HEK293 (cell line): ENCODE measurements around the gene RGS6.

Experiments used
- CTCF ChIA-PET: fragments of 350-600 bp; formaldehyde crosslinking; extraction: SDS; loops from one replicate; lab custom pipeline; 2021; ENCODE audit warnings: antibody characterized with exemption; lab: Yijun Ruan, JAX
- POLR2A ChIA-PET: fragments of 300-600 bp; formaldehyde crosslinking; extraction: SDS; loops from one replicate; lab custom pipeline; 2020; ENCODE audit warnings: antibody characterized with exemption, inconsistent platforms; lab: Yijun Ruan, JAX
- H3K27ac ChIP-seq: fragments of 200-500 bp; sonication (Bioruptor generic); 2 replicates; pipeline ENCODE4 v1.5.1; 2014; ENCODE audit warnings: low read depth, low read length, control low read depth, inconsistent platforms; ENCODE audit errors: extremely low read depth
- H3K36me3 ChIP-seq, 2 experiments: fragments of 200-500 bp in 1 of 2; sonication (Bioruptor generic) in 1 of 2; 1 replicate in 1 of 2; 2 replicates in 1 of 2; pipeline ENCODE4 v1.5.1; 2014 to 2017; ENCODE audit warnings: inconsistent platforms in 2 of 2, low read length in 2 of 2; ENCODE audit not compliant: control insufficient read depth in 2 of 2, insufficient read depth in 1 of 2
- H3K4me1 ChIP-seq: fragments of 200-500 bp; sonication (Bioruptor generic); 2 replicates; pipeline ENCODE4 v1.5.1; 2014; ENCODE audit warnings: mild to moderate bottlenecking, low read length, inconsistent platforms; ENCODE audit not compliant: control insufficient read depth, insufficient read depth
- H3K4me3 ChIP-seq: 2 replicates; pipeline ENCODE4 v1.5.1; 2011; ENCODE audit warnings: low read depth, mild to moderate bottlenecking, control low read depth, low read length, moderate library complexity
- H3K9me3 ChIP-seq: fragments of 200-500 bp; sonication (Bioruptor generic); 2 replicates; pipeline ENCODE4 v1.5.1; 2014; ENCODE audit warnings: low read depth, low read length, inconsistent platforms; ENCODE audit not compliant: control insufficient read depth, insufficient read depth
- PRDM10 ChIP-seq: fragments of 450-650 bp; formaldehyde crosslinking; IDR thresholded peaks from 2 replicates; pipeline ENCODE4 v1.5.1; 2016; ENCODE audit warnings: missing biosample characterization, missing genetic modification characterization
- PRDM4 ChIP-seq: fragments of 450-650 bp; formaldehyde crosslinking; IDR thresholded peaks from 2 replicates; pipeline ENCODE4 v1.5.1; 2017; ENCODE audit warnings: missing biosample characterization, missing genetic modification characterization
- ZBTB1 ChIP-seq: fragments of 450-650 bp; formaldehyde crosslinking; IDR thresholded peaks from 2 replicates; pipeline ENCODE4 v1.5.1; 2016; ENCODE audit warnings: missing biosample characterization, missing genetic modification characterization
- ZBTB48 ChIP-seq: fragments of 450-650 bp; formaldehyde crosslinking; IDR thresholded peaks from 2 replicates; pipeline ENCODE4 v1.5.1; 2016; ENCODE audit warnings: missing biosample characterization, missing genetic modification characterization
- ZBTB7A ChIP-seq: fragments of 450-650 bp; formaldehyde crosslinking; IDR thresholded peaks from 2 replicates; pipeline ENCODE4 v1.5.1; 2016; ENCODE audit warnings: low read depth, missing biosample characterization, missing genetic modification characterization
- ZNF221 ChIP-seq: fragments of 450-650 bp; formaldehyde crosslinking; IDR thresholded peaks from 2 replicates; pipeline ENCODE4 v1.5.1; 2017; ENCODE audit warnings: missing biosample characterization, missing genetic modification characterization, borderline replicate concordance
- ZNF24 ChIP-seq: fragments of 450-650 bp; formaldehyde crosslinking; IDR thresholded peaks from 2 replicates; pipeline ENCODE4 v1.5.1; 2016; ENCODE audit warnings: missing biosample characterization, missing genetic modification characterization
- ZNF354C ChIP-seq: fragments of 450-650 bp; formaldehyde crosslinking; IDR thresholded peaks from 2 replicates; pipeline ENCODE4 v1.5.1; 2016; ENCODE audit warnings: missing biosample characterization, missing genetic modification characterization, low read depth, borderline replicate concordance
- ZNF404 ChIP-seq: fragments of 450-650 bp; formaldehyde crosslinking; IDR thresholded peaks from 2 replicates; pipeline ENCODE4 v1.5.1; 2017; ENCODE audit warnings: missing biosample characterization, missing genetic modification characterization
- ZNF423 ChIP-seq: fragments of 450-650 bp; formaldehyde crosslinking; IDR thresholded peaks from 2 replicates; pipeline ENCODE4 v1.5.1; 2016; ENCODE audit warnings: missing biosample characterization, missing genetic modification characterization
- ZNF473 ChIP-seq: fragments of 450-650 bp; formaldehyde crosslinking; IDR thresholded peaks from 2 replicates; pipeline ENCODE4 v1.5.1; 2017; ENCODE audit warnings: missing biosample characterization, missing genetic modification characterization
- ZNF488 ChIP-seq: fragments of 450-650 bp; formaldehyde crosslinking; IDR thresholded peaks from 2 replicates; pipeline ENCODE4 v1.5.1; 2016; ENCODE audit warnings: missing biosample characterization, missing genetic modification characterization
- ZNF624 ChIP-seq: fragments of 450-650 bp; formaldehyde crosslinking; IDR thresholded peaks from 2 replicates; pipeline ENCODE4 v1.5.1; 2017; ENCODE audit warnings: missing biosample characterization, missing genetic modification characterization
- ZNF670 ChIP-seq: fragments of 450-650 bp; formaldehyde crosslinking; IDR thresholded peaks from 2 replicates; pipeline ENCODE4 v1.5.1; 2016; ENCODE audit warnings: missing biosample characterization, missing genetic modification characterization, low read depth
- ZNF677 ChIP-seq: fragments of 450-650 bp; IDR thresholded peaks from 2 replicates; pipeline ENCODE4 v1.5.0; 2018; ENCODE audit warnings: missing biosample characterization, mild to moderate bottlenecking, missing genetic modification characterization, moderate library complexity
- ZNF768 ChIP-seq: fragments of 450-650 bp; formaldehyde crosslinking; IDR thresholded peaks from 2 replicates; pipeline ENCODE4 v1.5.1; 2018; ENCODE audit warnings: missing biosample characterization, mild to moderate bottlenecking, missing genetic modification characterization
- ZNF830 ChIP-seq: fragments of 450-650 bp; IDR thresholded peaks from 2 replicates; pipeline ENCODE4 v1.5.0; 2018; ENCODE audit warnings: missing biosample characterization, missing genetic modification characterization, low read depth, mild to moderate bottlenecking, moderate library complexity

Gene RGS6

GRCh38 chr14:72401632-72402376, 469.6 kb downstream of the RGS6 start:
- Histone ChIP-seq H3K9me3 (no peaks in the 10 kb centered on the region), H3K4me3 (no peak overlapping the region)
- ChIA-PET POLR2A (no interaction called here), CTCF (no interaction called here)
- TF ChIP-seq ZNF24 (tag by site-specific recombination) (no peak), PRDM10 (peak; percentile 82)
- TF ChIP-seq, all 188 proteins: peak for 1
- no peaks in the 10 kb centered on the region for H3K36me3 ChIP-seq
- no peak overlapping the region for H3K27ac ChIP-seq
- peaks cover 9% of the 10 kb centered on the region; the same call in 1 of the 2 replicates for H3K4me1 ChIP-seq

- H3K9me3 ChIP-seq: no peaks in the 10 kb centered on the region
- peaks cover 9% of the 10 kb centered on the region; the same call in 1 of the 2 replicates for H3K4me1 ChIP-seq
- CTCF ChIA-PET: no interaction called here
- H3K4me3 ChIP-seq: no peak overlapping the region
- no peak for TF ChIP-seq ZNF473 (tag by site-specific recombination)
- no peak for TF ChIP-seq ZBTB1 (tag by site-specific recombination)
- TF ChIP-seq ZNF624 (tag by site-specific recombination): no peak
- no peak for TF ChIP-seq ZNF768 (tag by site-specific recombination)
- no peak for TF ChIP-seq ZNF830 (tag by site-specific recombination)
- no peak for TF ChIP-seq ZNF488
- TF ChIP-seq ZBTB7A (tag by site-specific recombination): no peak
- TF ChIP-seq PRDM4: no peak
- no peak overlapping the region for H3K27ac ChIP-seq
- POLR2A ChIA-PET: no interaction called here
- H3K36me3 ChIP-seq: no peaks in the 10 kb centered on the region
Measured at GRCh38 chr14:72402377-72402772, 470.1 kb downstream of the RGS6 start.

GRCh38 chr14:72404106-72404774, 472.0 kb downstream of the RGS6 start:
- Histone ChIP-seq H3K9me3 (no peaks in the 10 kb centered on the region), H3K27ac (no peak overlapping the region), H3K4me1 (peaks cover 9% of the 10 kb centered on the region; the same call in 1 of the 2 replicates), H3K4me3 (no peak overlapping the region), H3K36me3 (no peaks in the 10 kb centered on the region)
- ChIA-PET POLR2A (no interaction called here), CTCF (interaction anchor here (0.7 to 1.2 kb wide), 2 partner anchors 16 to 188 kb away, joined by 3 to 5 read pairs; no protein-coding TSS in a partner anchor)
- no peak for TF ChIP-seq ZNF354C (tag by site-specific recombination)
- no peak for TF ChIP-seq ZNF677 (tag by site-specific recombination)
- no peak for TF ChIP-seq ZNF670 (tag by site-specific recombination)
- TF ChIP-seq ZNF423 (tag by site-specific recombination): no peak
- TF ChIP-seq ZBTB48 (tag by site-specific recombination): no peak
- TF ChIP-seq ZNF404 (tag by site-specific recombination): no peak
- no peak for TF ChIP-seq ZNF221 (tag by site-specific recombination)
